GM18526 (cell line): Measurements from ENCODE around the gene DHX34.

Source experiments
- POLR2A ChIP-seq: IDR thresholded peaks from 3 replicates; pipeline ENCODE4 v1.6.1; 2011; ENCODE audit not compliant: insufficient read length; ENCODE audit errors: extremely low read depth

The DHX34 gene

DNA sequence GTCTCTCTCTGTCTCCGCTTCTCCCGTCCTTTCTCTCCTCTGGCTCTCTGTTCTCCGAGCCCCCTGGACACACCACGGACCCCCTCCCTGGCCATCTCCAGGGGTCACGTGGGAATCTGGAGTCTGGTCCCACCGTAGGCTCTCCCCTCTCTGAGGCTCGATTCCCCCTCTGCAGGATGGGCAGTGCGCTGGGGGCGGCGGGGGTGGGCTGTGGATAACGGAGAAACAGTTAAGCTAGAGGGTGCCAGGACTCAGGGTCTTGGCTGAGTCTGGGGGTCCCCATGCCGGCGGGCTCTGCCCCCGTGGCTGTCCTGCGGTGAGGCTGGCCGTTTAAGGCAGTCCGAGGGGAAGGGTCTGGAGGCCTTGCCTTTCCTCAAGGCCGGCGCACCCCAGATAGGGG, 70.7 kb downstream of the DHX34 start:
- no peak for TF ChIP-seq POLR2A

- no peak for TF ChIP-seq POLR2A
Measured at GRCh38 chr19:47421244-47421786, 72.2 kb downstream of the DHX34 start.

DNA sequence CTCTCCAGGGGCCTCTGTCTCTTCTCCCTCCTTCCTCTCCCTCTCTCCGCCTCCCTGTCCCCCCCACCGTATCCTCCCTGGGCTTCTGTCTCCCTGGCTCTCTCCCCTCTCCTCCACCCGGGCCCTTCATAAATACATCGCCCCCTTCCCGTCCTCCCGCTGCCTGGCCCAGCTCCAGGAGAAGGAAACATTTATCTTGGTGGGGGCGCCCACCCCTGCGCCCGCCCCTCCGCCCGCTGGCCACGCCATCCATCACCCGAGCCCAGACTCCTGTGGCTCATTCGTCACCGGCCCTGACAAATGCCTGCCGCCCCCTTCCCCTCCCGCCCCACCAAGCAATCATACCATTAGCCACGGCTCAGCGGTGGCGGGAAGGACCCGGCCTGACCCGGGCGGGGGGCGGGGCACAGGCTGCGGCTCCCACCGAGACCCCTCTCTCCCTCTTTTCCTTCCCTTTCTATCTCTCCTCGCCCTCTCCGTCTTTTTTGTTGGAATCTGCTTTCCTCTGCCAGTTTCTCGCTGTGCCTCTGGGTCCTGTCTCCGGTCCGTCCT, 72.8 kb downstream of the DHX34 start:
- TF ChIP-seq POLR2A = no peak

DNA sequence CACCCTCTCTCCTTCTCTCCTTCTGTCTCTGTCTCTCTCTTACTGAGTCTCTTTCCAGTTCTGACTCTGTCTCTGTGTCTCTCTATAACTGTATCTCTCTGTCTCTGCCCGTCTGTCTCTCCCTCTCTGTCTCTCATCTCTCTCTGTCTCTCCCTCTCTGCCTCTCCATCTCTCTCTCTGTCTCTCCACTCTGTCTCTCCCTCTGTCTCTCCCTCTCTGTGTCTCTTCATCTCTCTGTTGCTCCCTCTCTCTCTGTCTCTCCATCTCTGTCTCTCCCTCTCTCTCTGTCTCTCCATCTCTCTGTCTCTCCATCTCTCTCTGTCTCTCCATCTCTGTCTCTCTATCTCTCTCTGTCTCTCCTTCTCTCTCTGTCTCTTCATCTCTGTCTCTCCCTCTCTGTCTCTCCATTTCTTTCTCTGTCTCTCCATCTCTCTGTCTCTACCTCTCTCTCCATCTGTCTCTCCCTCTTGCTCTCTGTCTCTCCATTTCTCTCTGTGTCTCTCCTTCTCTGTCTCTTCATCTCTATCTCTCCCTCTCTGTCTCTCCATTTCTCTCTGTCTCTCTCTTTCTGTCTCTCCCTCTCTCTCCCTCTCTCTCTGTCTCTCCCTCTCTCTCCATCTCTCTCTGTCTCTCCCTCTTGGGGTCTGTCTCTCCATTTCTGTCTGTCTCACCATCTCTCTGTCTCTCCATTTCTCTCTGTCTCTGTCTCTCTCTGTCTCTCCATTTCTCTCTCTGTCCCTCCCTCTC, 73.5 kb downstream of the DHX34 start:
- TF ChIP-seq POLR2A = no peak

DNA sequence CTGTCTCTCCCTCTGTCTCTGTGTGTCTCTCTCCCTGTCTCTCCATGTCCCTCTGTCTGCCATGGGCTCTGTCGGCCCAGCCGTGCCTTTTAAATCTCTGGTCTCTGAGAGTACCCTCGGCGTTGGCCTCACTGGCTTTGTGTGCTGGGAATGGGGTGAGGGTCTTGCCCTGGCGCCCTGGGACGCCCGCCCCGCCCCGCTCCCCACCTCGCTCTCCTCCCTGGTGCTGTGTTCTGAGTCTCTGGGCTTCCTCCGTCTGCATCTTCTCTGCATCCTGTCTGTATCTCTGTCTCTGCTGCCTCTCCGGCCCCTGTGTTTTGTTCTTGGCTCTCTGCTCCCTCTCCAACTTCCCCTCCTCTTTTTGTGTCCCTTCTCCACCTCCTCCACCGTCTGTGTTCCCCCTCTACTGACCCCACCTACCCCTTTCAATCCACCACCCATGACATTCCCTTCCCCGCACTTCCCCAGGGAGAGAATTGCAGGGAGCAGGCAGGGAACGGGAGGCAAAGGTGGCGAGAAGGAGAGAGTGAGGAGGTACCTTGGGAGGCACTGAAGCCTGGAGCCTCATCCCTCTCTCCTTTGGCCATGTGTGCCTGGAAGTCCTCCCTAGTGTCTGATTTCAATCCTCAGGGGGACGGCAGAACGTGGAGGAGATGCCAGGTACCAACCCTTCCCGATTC, 74.2 kb downstream of the DHX34 start:
- TF ChIP-seq POLR2A = no peak

DNA sequence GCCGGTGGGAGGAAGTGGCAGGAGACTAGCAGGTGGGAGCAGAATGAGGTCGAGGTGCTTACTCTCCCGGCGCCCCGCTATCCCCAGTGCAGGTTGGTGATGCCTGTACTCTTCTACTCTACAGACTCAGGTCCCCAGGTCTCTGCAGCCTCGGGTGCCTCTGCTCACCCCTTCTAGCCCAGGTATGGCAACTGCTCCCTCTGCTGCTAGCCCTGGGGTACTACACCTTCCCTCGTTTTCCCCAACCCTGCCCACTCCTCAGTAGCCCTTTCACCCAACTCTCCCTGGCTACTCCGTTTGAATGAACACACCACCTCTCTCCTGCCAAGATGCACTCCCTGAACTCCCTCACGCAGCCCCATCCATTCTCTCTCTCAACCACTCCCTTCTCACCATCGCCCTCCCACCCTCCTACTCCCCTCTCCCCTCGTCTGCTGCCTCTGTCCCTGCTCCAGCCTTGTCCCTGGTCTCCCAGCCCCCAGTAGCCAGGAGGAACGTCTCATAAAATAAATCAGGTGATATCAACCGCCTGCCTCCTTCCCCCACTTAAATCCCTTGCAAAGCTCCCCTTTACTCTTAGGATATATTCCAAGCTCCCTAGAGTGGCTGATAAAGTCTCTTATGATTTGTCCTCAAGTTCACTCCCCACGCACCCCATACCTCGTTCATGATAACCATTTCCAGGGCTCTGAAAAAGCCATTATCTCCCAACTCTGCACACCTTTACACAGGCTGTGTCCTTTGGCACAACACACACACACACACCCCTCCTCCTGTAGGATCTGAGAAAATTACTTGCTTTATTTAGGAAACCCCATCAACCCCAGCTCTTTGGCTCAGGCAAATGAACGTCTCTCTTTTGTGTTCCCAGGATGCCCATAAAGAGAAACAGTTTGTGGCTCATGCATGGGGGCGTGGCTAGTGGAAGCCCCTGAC, 78.4 kb downstream of the DHX34 start:
- TF ChIP-seq POLR2A = no peak

- no peak for TF ChIP-seq POLR2A
Measured at GRCh38 chr19:47428177-47428894, 79.2 kb downstream of the DHX34 start.

DNA sequence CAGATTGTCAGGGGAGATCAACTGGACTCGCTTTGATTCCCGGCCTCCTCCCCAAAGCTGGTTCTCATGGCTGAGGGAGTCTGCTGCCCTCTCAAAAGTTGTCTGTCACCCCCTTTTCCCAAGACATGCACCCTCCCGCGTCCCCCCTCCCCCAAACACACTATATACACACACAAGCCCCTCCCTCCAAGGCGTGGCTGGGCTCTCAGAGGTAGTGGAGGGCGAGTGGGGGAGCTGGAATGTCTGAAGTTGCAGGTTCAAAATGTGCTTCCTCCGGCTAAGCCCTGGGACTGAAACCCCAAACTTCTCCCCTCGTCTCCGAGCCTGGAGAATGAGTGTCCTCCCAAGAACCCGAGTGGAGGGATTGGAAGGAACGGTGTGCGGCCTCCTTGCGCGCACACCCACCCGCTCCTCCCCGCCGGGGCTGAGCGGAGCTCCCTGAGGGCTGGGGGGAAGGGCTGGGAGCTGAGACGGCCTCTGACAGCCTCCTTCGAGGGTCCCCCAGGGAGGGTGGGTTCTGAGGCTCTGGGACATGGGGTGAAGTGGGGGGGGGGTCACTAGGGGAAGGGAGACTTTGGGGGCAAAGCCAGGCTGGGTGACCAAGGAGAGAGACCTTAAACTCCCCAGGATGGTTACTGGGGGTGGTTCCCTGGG, 80.2 kb downstream of the DHX34 start:
- TF ChIP-seq POLR2A = no peak

- TF ChIP-seq POLR2A = no peak
Measured at GRCh38 chr19:47430041-47430802, 81.1 kb downstream of the DHX34 start.

DNA sequence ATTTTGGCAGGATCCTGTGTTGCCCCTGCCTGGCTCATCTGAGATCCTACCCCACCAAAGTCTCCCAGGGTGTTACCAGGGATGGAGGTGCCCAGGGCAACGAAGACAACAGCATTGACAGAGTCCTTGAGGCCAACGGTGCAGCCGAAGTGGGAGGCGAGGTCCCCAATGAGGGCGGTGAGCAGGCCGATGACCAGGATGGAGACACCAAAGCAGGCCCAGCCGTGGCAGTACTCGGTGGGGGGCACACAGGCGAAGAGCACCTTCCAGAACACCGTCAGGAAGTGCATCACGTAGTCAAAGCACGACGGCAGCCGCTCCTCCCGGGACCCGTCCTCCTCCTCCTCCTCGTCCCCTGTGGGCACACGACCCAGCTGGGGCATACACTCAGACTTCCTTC, 83.0 kb downstream of the DHX34 start:
- TF ChIP-seq POLR2A = no peak
